ENCODE measurements around the gene GNG12. TPM values are rescaled to one million over a fixed set of nuclear protein-coding genes. Genes with fewer than 3 reads are reported as not detected.
A peak's percentile ranks its signal among the peaks of the same experiment; 100 is the strongest.

The GNG12 gene
- total RNA-seq, 1 donor from 2014 or later = 182 TPM

GRCh38 chr1:67700692-67701410 lies 132.4 kb downstream of the GNG12 start:
- DNase-seq = peak; percentile 96

GRCh38 chr1:67700220-67700619 lies 133.0 kb downstream of the GNG12 start:
- DNase-seq = no peak

DNA sequence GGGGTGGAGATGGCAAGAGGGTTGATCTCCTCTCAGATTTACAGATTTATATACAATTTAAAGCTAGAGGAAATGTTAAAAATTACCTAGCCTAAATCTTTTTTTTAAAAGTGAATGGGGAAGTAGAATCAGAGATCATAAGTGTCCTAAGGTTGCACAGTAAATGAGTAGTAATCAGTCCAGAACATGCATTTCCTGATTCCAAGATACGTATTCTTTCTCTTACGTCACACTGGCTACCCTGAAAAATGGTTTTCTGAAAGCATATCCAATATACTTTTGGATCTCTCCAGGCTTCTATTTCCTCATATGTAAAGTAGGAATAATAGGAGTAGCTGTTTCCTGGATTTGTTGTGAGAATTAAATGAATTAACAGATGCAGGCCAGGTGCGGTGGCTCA lies 136.6 kb downstream of the GNG12 start:
- peak; percentile 54 for DNase-seq

GRCh38 chr1:67695963-67696362 lies 137.3 kb downstream of the GNG12 start:
- no peak for DNase-seq

GRCh38 chr1:67691712-67692111 lies 141.6 kb downstream of the GNG12 start:
- DNase-seq = peak; percentile 24

- no peak for DNase-seq
Measured at GRCh38 chr1:67690411-67690810, 142.9 kb downstream of the GNG12 start.

DNA sequence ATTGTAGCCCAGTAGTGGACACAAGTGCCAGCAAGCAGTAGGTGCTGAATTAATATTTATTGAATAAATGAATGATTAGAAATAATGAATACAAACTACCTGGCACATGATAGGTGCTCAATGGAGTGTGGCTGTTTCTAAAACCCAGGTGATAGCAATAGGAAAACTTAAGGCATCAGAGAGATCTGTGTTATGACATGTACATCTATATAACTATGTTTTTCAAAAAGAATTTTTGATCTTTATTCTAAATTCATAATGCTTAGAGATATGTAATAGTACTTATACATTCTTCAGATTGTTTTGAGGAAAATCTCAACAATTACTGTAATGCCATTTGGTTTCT lies 143.3 kb downstream of the GNG12 start:
- no peak for DNase-seq

DNA sequence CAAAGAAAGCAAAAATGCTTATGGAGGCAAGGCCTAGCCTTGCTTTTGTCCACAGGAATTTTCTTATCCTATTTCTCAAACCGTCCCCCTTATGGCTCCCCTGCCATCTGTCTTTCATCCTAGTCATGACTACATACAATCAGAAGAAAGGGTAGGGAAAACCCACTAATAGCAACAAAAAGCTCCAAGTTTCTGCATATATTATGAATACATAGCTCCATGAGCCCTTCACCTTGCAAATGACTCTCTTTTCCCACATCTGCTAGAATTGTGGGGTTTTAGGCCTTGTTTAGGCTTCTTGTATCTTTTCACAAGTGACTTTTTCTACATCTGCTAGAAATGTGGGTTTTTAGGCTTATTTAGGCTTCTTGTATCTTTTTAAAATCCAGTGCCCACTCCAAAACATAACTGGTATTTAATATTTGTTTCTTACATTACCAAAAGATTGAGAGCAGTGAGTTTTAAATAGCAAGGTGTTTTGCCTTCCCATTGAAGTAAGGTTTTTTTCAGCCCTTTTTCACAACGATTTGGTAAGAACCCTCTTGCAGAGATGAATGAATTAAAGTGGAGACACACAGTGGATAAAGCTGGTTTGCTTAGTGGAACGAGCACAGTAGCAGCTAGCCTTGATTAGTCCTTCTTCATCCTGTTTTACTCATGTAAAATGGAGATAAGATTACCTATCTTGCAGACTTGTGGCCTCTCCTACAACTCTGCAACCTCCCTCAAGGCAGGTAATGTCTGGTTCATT lies 143.8 kb downstream of the GNG12 start:
- peak; percentile 52 for DNase-seq

DNA sequence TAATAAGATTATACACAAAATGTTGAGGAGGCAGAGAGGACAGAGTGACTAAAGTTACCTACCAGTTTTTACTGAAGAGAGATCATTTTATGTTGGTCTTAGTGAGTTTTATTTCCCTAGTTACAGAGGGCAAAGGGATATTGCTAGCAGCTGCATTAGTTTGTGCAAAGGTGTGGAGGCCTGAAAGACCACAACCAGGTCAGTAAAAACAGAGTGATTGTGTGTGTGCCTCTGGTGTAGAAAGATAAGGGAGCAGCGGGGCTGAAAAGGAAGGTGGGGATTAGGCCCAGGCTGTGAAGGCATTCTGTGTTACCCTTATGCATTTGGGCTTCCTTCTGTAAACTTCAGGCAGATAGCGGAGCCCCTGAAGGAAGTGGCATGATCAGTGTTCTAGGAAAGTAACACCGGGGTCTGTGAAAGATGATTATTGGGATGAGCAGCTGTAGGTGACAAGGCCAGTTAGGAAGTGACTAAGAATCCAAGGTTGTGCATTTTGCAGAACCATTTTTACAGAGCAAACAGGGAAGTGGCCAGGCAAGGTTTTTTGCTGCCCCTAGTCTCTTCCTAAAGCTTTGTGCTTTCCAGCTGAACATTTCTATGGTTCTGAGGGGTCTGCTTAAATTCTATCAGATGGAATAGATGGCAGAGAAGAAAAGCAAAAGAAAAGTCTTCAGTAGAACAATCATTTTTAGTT lies 144.6 kb downstream of the GNG12 start:
- peak; percentile 44 for DNase-seq

DNA sequence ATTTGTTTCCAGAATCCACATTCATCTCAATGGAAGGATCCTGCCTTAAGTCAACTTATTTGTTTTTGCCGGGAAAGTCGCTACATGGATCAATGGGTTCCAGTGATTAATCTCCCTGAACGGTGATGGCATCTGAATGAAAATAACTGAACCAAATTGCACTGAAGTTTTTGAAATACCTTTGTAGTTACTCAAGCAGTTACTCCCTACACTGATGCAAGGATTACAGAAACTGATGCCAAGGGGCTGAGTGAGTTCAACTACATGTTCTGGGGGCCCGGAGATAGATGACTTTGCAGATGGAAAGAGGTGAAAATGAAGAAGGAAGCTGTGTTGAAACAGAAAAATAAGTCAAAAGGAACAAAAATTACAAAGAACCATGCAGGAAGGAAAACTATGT lies 145.6 kb downstream of the GNG12 start:
- DNase-seq = peak; percentile 37

DNA sequence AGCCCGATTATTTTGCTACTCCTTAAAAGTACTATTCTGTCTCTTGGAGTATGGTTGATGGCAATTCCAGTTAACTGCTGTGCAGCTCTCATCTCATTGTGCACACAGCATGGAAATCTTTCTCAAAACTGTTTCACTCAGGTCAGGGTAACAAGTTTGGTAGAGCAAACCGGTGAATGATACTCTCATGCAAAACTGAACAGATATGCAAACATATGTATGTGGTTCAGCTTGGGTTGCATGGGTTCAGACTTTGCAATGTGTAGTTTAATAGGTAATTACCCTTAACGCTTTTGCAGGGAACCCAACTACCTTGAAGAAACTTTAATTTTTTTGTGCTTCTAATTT lies 146.1 kb downstream of the GNG12 start:
- peak; percentile 19 for DNase-seq

DNA sequence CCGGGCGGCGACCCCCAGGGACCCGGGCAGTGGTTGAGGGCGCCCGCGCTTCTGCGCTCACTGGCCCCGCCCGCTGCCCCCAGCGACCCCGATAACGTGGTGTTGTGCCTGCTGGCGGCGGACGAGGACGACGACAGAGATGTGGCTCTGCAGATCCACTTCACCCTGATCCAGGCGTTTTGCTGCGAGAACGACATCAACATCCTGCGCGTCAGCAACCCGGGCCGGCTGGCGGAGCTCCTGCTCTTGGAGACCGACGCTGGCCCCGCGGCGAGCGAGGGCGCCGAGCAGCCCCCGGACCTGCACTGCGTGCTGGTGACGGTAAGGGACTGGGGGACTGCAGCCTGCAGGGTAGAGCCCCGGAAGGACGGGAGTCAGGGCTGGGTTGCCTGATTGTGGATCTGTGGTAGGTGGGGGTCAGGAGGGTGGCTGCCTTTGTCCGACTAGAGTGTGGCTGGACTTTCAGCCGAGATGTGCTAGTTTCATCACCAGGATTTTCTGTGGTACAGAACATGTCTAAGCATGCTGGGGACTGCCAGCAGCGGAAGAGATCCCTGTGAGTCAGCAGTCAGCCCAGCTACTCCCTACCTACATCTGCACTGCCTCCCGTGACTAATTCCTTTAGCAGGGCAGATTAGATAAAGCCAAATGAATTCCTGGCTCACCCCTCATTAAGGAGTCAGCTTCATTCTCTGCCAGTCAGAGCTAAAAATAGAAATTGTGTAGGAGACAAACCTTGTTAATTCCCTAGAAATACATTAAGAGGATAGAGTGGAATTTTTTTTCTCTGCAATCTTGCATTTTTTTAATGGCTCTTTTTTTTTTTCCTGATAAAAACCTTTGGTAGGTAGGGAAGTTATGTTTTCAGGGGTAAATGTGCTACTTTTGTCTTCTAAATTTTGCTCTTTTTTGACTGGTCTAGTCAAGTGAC lies 146.7 kb downstream of the GNG12 start:
- peak; percentile 96 for DNase-seq

DNA sequence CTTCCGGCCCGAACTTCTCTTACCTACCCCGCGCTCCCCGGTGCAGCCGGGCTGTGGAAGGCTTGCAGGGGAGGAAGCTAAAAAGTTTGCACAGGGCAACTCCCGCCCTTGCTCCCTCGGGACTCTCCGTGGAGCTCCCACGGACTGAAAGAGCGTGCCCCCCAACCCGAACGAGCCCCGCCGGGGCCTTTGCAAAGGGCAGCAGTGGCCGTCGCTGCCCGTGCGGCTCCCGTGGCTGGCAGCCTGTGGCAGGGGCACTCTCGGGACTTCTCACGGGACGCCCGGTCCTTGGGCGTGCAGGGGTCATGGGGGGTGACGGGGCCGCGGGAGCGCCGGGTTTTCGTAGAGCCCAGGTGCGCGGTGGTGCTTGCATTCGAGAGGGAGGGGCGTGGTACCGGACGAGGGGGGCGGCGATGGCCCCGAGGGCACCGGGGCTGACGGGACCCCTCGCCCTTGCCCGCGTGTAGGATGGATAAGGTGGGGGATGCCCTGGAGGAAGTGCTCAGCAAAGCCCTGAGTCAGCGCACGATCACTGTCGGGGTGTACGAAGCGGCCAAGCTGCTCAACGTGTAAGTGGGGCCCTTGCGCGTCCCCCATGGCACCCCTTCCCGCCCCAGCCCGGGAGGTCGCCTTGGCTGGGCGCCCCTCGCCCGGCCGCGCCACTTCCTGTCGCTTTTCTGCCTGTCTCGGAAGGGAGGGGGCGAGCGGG lies 147.6 kb downstream of the GNG12 start:
- DNase-seq = peak; percentile 55

DNA sequence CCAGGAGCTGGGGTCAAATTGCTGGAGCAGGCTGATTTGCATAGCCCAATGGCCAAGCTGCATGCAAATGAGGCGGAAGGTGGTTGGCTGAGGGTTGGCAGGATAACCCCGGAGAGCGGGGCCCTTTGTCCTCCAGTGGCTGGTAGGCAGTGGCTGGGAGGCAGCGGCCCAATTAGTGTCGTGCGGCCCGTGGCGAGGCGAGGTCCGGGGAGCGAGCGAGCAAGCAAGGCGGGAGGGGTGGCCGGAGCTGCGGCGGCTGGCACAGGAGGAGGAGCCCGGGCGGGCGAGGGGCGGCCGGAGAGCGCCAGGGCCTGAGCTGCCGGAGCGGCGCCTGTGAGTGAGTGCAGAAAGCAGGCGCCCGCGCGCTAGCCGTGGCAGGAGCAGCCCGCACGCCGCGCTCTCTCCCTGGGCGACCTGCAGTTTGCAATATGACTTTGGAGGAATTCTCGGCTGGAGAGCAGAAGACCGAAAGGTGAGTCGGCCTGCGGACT lies 148.2 kb downstream of the GNG12 start, which contains the start of gene GADD45A:
Gene GADD45A, plus strand, starts transcription at position 135 of the 491 bp plus-strand sequence. Its CDS starts 294 bp downstream, at position 429.
- DNase-seq = peak; percentile 99

GRCh38 chr1:67684526-67685066 lies 148.7 kb downstream of the GNG12 start:
- no peak for DNase-seq

DNA sequence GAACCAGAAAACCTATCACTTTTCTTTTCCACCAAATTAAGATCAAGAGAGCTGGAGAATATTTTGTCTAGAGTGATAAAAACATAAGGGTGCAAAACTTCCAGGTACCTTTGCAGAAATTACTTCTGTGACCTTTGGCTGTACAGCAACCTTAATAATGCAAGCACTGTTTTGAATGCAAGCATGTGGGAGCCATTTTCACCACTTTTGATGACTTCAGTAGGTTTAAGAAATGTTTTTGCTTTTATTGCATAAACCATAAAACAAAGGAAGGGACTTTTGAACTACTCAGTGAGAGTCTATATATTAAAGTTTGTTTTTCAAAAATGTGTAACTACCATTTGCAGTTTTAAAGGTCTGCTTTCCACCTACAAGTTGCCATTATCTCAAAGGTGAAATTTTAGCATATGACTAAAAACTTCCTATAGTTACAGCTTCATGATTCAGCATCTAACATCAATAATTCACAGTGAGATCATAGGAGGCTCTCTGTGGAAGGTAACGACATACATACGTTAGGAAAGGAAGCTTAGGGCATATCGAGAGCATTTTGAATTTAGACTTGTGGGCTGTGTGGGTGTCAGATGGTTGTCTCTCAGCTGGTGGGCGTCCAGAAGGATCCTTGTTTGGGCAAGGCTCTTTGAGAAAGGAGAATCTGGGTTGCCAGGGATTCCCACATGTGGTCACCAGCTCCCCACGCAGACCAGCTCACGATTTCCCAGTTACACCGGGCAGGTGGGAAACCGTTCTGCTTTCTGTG lies 149.3 kb downstream of the GNG12 start:
- peak; percentile 65 for DNase-seq

DNA sequence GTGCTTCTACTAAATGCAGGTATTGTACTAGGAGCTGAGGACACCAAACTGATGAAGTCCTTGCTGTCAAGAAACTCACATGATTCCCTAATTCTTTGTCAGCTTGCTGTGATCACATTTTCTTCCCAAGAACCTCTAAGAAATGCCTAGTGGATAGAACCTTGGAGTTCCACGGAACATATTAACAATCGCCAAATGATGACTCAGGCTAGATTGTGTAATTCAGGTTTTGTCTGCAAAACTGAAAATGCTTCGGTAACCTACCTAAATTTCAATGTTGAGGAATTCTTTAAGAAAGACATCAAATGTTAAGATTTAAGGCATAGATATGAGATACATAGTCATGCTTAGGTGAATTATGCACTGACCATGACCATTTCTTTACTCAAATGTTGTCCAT lies 150.0 kb downstream of the GNG12 start:
- peak; percentile 74 for DNase-seq

DNA sequence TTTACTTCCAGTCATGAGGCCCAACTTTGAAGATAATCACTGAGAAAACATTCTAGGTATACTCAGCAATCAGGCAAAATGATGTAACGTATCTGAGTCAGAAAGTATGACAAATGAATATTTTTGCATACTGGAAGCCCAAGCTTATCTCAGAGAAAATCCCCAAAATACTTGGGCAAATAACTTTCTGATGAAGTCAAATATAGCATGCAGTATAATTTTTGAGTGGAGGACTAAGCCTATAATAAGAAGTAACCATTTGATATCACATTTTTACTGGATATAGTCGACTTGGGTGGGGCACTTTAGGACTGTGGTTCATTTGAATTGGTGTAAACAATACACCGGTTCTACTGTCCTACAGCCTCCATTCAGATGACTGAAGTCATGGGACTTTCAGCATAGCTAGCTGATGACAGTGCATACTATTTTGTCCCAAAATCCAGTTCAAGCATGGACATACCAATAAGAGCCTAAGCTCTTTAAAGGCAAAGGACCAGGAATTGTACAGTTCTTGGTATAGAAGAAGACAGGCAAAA lies 150.5 kb downstream of the GNG12 start:
- DNase-seq = peak; percentile 60

GRCh38 chr1:67680486-67680885 lies 152.8 kb downstream of the GNG12 start:
- no peak for DNase-seq

GRCh38 chr1:67679691-67680090 lies 153.6 kb downstream of the GNG12 start:
- DNase-seq = no peak
